DOHH2 (cell line): ENCODE measurements around the gene ESPN.

ENCODE experiments used
- EZH2phosphoT487 ChIP-seq: fragments of 200-600 bp; sonication (generic); IDR thresholded peaks from 2 replicates; pipeline ENCODE4 v1.6.1; 2017; ENCODE audit warnings: borderline replicate concordance, mild to moderate bottlenecking, antibody characterized with exemption, low read length, moderate library complexity, mixed read lengths
- TF ChIP-seq, protein P1 (sequence below): fragments of 200-600 bp; sonication (generic); IDR thresholded peaks from one replicate; pipeline ENCODE4 v1.5.1; 2014; ENCODE audit warnings: antibody characterized with exemption, mild to moderate bottlenecking, low read depth, low read length; ENCODE audit not compliant: poor library complexity, severe bottlenecking

DNA sequence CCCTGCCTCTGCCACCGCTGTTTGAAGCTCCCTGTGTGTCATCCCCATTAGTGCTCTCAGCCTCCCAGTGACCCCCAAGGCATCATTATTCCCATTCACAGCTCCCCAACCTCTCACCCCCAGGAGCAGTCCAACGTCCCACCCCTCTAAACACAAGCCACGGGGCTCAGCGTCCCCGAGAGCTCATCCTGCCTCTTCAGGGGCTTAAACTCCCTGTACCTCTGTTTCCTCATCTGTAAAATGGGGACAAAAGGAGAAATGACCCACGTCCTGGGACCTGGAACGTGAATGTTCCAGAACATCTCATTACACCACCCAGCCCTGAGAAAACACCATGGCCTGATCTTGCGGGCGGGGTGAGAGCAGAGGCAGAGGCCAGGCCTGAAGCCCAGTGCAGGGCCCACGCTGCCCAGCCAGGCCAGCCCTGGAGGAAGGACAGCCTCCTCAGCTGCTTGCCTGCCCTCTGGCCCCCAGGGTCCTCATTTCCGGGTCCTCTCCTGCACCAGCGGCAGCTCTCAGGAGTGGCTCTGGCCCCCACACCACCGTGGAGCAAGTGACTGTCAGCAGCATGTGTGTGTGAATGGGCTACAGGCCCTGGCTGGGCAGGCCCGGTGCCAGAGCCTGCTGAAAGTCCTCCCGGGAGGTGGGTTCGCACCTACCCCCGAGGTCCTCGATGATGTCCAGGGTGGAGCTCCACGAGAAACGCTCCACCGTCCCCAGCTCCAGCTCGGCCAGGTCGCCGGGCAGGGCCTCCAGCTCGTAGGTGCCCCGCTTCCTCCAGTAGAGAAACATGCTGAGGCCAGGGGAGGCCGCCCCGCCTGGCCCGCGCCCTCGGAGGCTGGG lies 81.0 kb downstream of the ESPN start:
- TF ChIP-seq, protein P1, sequence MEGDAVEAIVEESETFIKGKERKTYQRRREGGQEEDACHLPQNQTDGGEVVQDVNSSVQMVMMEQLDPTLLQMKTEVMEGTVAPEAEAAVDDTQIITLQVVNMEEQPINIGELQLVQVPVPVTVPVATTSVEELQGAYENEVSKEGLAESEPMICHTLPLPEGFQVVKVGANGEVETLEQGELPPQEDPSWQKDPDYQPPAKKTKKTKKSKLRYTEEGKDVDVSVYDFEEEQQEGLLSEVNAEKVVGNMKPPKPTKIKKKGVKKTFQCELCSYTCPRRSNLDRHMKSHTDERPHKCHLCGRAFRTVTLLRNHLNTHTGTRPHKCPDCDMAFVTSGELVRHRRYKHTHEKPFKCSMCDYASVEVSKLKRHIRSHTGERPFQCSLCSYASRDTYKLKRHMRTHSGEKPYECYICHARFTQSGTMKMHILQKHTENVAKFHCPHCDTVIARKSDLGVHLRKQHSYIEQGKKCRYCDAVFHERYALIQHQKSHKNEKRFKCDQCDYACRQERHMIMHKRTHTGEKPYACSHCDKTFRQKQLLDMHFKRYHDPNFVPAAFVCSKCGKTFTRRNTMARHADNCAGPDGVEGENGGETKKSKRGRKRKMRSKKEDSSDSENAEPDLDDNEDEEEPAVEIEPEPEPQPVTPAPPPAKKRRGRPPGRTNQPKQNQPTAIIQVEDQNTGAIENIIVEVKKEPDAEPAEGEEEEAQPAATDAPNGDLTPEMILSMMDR: no peak
- no peak for TF ChIP-seq EZH2phosphoT487
